Thyroid gland (tissue), 4 donors: ENCODE results near the gene HBM.

Source experiments
- POLR2A ChIP-seq, 2 donors: fragments of 450-650 bp; IDR thresholded peaks; one replicate each; pipeline ENCODE4 v1.6.1; 2017; ENCODE audit warnings: antibody characterized with exemption in 2 of 2, mild to moderate bottlenecking in 2 of 2, moderate library complexity in 1 of 2
- TF ChIP-seq, protein P1 (sequence below), 6 experiments: fragments of 200-600 bp in 3 of 6; fragments of 450-650 bp in 3 of 6; sonication (generic) in 3 of 6; IDR thresholded peaks; one replicate each; pipeline ENCODE4 v1.5.1; 2016 to 2019; ENCODE audit warnings: antibody characterized with exemption in 6 of 6, mild to moderate bottlenecking in 2 of 6, inconsistent platforms in 1 of 6, moderate library complexity in 1 of 6

DNA sequence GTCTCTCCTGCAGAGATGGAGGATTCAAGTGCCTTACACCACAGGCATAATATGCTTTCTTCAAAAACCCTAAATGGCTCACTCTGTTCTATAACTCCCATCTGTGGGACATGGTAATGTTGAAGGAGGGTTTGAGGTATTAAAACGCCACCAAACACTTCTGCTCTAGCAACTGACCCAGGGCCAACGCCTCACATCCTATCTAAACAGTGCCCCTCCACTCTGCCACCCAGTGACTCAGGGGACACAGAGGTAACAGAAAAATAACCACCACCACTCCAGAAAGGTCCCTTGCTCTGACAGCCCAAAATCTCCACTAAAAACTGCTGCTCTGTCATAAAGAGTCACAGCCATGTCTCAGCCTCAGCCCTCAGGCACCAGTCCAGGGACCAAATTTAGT is 45.0 kb upstream of the HBM start:
- TF ChIP-seq, protein P1, sequence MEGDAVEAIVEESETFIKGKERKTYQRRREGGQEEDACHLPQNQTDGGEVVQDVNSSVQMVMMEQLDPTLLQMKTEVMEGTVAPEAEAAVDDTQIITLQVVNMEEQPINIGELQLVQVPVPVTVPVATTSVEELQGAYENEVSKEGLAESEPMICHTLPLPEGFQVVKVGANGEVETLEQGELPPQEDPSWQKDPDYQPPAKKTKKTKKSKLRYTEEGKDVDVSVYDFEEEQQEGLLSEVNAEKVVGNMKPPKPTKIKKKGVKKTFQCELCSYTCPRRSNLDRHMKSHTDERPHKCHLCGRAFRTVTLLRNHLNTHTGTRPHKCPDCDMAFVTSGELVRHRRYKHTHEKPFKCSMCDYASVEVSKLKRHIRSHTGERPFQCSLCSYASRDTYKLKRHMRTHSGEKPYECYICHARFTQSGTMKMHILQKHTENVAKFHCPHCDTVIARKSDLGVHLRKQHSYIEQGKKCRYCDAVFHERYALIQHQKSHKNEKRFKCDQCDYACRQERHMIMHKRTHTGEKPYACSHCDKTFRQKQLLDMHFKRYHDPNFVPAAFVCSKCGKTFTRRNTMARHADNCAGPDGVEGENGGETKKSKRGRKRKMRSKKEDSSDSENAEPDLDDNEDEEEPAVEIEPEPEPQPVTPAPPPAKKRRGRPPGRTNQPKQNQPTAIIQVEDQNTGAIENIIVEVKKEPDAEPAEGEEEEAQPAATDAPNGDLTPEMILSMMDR (IDR thresholded peaks at IDR 0.05), result no peak
- no peak for TF ChIP-seq POLR2A (IDR thresholded peaks at IDR 0.05)
